Cardiac fibroblast (primary cell): ENCODE measurements around the gene SCP2D1.

Experiments
- DNase-seq, 2 donors: peaks; one replicate each; pipeline versions ENCODE4 v3.0.0 to v3.0.0-alpha.2; 2010; ENCODE audit warnings: low read depth in 2 of 2
- H3K4me3 ChIP-seq, 2 donors: replicated peaks in 1 of 2; 1 replicate in 1 of 2; 2 replicates in 1 of 2; pipeline ENCODE4 v1.5.1; 2011; ENCODE audit warnings: low read depth in 2 of 2, low read length in 2 of 2, mild to moderate bottlenecking in 2 of 2, moderate library complexity in 1 of 2
- CTCF ChIP-seq: IDR thresholded peaks from one replicate; pipeline ENCODE4 v1.5.1; 2011; ENCODE audit warnings: low read depth, mild to moderate bottlenecking, low read length, inconsistent platforms

SCP2D1 gene

GRCh38 chr20:18794428-18794787 is 19.2 kb upstream of the SCP2D1 start:
- H3K4me3 ChIP-seq: peak overlapping the region; percentile 72 to 73
- no peak for TF ChIP-seq CTCF
- DNase-seq: no peak

GRCh38 chr20:18795366-18795765 is 18.2 kb upstream of the SCP2D1 start:
- no peak for DNase-seq
- TF ChIP-seq CTCF: no peak
- H3K4me3 ChIP-seq: no peak overlapping the region

GRCh38 chr20:18796282-18796833 is 17.2 kb upstream of the SCP2D1 start:
- TF ChIP-seq CTCF: no peak
- H3K4me3 ChIP-seq: no peak overlapping the region
- no peak for DNase-seq

GRCh38 chr20:18801516-18801915 is 12.1 kb upstream of the SCP2D1 start:
- TF ChIP-seq CTCF: no peak
- no peak overlapping the region for H3K4me3 ChIP-seq
- DNase-seq: no peak

GRCh38 chr20:18802012-18802634 is 11.5 kb upstream of the SCP2D1 start:
- H3K4me3 ChIP-seq: no peak overlapping the region
- DNase-seq: no peak
- no peak for TF ChIP-seq CTCF

GRCh38 chr20:18805881-18806280 is 7.7 kb upstream of the SCP2D1 start:
- peak in 1 of 2 donors; percentile 9 for DNase-seq
- no peak overlapping the region for H3K4me3 ChIP-seq
- TF ChIP-seq CTCF: no peak

GRCh38 chr20:18808712-18809111 is 4.9 kb upstream of the SCP2D1 start:
- H3K4me3 ChIP-seq: no peak overlapping the region
- TF ChIP-seq CTCF: no peak
- no peak for DNase-seq
